Osteocyte (in vitro differentiated cells): Measurements from ENCODE around the gene SLC2A14. TPM values are rescaled to one million over a fixed set of nuclear protein-coding genes. Genes with fewer than 3 reads are reported as not detected.
"Not testable (repeated sequence)": the region's sequence is repeated elsewhere in the genome, so short reads cannot be mapped to it uniquely, and the experiment has no call there.

Experiments used
- DNase-seq: peaks from one replicate; pipeline ENCODE4 v3.0.0; 2021; ENCODE audit warnings: mixed read lengths; ENCODE audit not compliant: unreplicated experiment; ENCODE audit errors: extremely low spot score
- H3K27ac Mint-ChIP-seq: one replicate; pipeline ENCODE4 v1.8.0; 2021; ENCODE audit warnings: mild to moderate bottlenecking, mixed read lengths; ENCODE audit not compliant: unreplicated experiment
- H3K27me3 Mint-ChIP-seq: one replicate; pipeline ENCODE4 v1.8.0; 2021; ENCODE audit warnings: mixed read lengths; ENCODE audit not compliant: unreplicated experiment
- H3K36me3 Mint-ChIP-seq: one replicate; pipeline ENCODE4 v1.8.0; 2021; ENCODE audit warnings: mixed read lengths; ENCODE audit not compliant: unreplicated experiment
- H3K4me1 Mint-ChIP-seq: one replicate; pipeline ENCODE4 v1.8.0; 2021; ENCODE audit warnings: mixed read lengths; ENCODE audit not compliant: unreplicated experiment
- H3K4me3 Mint-ChIP-seq: one replicate; pipeline ENCODE4 v1.8.0; 2021; ENCODE audit warnings: mild to moderate bottlenecking, moderate library complexity, mixed read lengths; ENCODE audit not compliant: unreplicated experiment
- H3K9me3 Mint-ChIP-seq: one replicate; pipeline ENCODE4 v1.8.0; 2021; ENCODE audit warnings: mixed read lengths; ENCODE audit not compliant: unreplicated experiment
- CTCF ChIP-seq: fragments of 200-600 bp; sonication (generic); IDR thresholded peaks from 2 replicates; pipeline ENCODE4 v1.5.0; 2021; ENCODE audit warnings: antibody characterized with exemption, mild to moderate bottlenecking, moderate library complexity
- total RNA-seq: library from RNA; stranded (reverse); gene quantifications from 2 replicates; pipeline ENCODE4 v1.2.1, GENCODE V29; 2021

The SLC2A14 gene
- total RNA-seq, 1 donor from 2014 or later = 1.9 TPM

- no peaks in the 10 kb centered on the region for H3K27me3 Mint-ChIP-seq
- TF ChIP-seq CTCF = no peak
- H3K36me3 Mint-ChIP-seq = no peaks in the 10 kb centered on the region
- peaks cover under 1% of the 10 kb centered on the region for H3K4me1 Mint-ChIP-seq
- H3K27ac Mint-ChIP-seq = no peak overlapping the region
- H3K4me3 Mint-ChIP-seq = no peak overlapping the region
- DNase-seq = no peak
- H3K9me3 Mint-ChIP-seq = no peaks in the 10 kb centered on the region
Measured at GRCh38 chr12:7899755-7900154, 27.0 kb upstream of the SLC2A14 start.

DNA sequence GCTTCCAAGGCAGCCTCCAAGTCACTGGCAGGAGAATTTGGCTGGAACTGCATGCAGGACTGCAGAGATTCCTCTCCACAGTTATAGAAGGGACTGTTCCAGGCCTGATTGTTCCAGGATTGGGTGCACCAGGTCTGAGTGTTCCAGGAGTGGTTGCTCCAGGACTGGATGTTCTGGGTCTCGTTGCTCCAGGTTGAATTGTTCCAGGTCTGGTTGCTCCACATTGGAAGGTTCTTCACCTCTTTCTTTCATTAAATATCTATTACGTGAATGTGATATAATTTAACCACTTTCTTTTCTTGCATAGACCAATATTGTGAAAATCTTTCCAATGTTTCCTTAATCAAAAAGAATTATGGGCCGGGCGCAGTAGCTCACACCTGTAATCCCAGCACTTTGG is 24.0 kb upstream of the SLC2A14 start:
- H3K4me3 Mint-ChIP-seq, H3K9me3 Mint-ChIP-seq, H3K36me3 Mint-ChIP-seq, H3K27ac Mint-ChIP-seq, H3K27me3 Mint-ChIP-seq, DNase-seq, H3K4me1 Mint-ChIP-seq: not testable (repeated sequence)

GRCh38 chr12:7892186-7892980 is 19.7 kb upstream of the SLC2A14 start:
- Mint-ChIP-seq H3K27ac (no peak overlapping the region), H3K9me3 (no peaks in the 10 kb centered on the region), H3K27me3 (no peaks in the 10 kb centered on the region), H3K4me1 (peaks cover 17% of the 10 kb centered on the region), H3K36me3 (no peaks in the 10 kb centered on the region), H3K4me3 (no peak overlapping the region)
- TF ChIP-seq CTCF = no peak
- DNase-seq = no peak

DNA sequence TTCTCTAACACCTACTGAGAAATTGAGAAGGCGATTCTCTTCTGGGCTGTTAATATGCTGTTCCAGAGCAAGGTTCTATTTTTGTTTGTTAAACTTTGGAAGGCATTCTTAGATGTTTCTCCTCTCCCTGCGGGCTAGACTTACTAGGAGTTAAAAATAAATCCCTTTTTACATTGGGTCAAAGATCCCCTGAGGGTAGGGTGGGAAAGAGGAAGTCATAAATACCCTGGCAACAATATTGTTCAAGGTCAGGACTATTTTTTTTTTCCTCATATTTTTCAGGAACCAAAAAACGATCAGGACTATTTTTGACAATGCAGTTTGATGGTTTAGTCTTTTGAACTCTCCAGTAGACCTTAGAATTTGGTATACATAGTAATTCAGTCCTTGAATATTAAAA is 12.0 kb upstream of the SLC2A14 start:
- H3K9me3 Mint-ChIP-seq = no peaks in the 10 kb centered on the region
- no peaks in the 10 kb centered on the region for H3K27me3 Mint-ChIP-seq
- no peak overlapping the region for H3K27ac Mint-ChIP-seq
- TF ChIP-seq CTCF = no peak
- no peak for DNase-seq
- no peak overlapping the region for H3K4me3 Mint-ChIP-seq
- peaks cover 6% of the 10 kb centered on the region for H3K4me1 Mint-ChIP-seq
- no peaks in the 10 kb centered on the region for H3K36me3 Mint-ChIP-seq

GRCh38 chr12:7881736-7882120 is 9.0 kb upstream of the SLC2A14 start:
- H3K9me3 Mint-ChIP-seq, H3K27me3 Mint-ChIP-seq, DNase-seq, H3K36me3 Mint-ChIP-seq, H3K4me1 Mint-ChIP-seq, H3K4me3 Mint-ChIP-seq, H3K27ac Mint-ChIP-seq: not testable (repeated sequence)

GRCh38 chr12:7880952-7881735 is 8.4 kb upstream of the SLC2A14 start:
- H3K4me3 Mint-ChIP-seq, H3K27ac Mint-ChIP-seq, H3K4me1 Mint-ChIP-seq, H3K9me3 Mint-ChIP-seq, H3K27me3 Mint-ChIP-seq, H3K36me3 Mint-ChIP-seq, DNase-seq: not testable (repeated sequence)
